Stimulated activated CD8-positive, alpha-beta memory T cell treated with anti-CD3 and anti-CD28 coated beads, Interleukin-4, amount 100 ng/mL, for 48 hours (primary cell): ENCODE measurements around the gene KCNIP4.

Source experiments
- DNase-seq: peaks from one replicate; pipeline ENCODE4 v3.0.0-alpha.2; 2020

KCNIP4 gene

DNA sequence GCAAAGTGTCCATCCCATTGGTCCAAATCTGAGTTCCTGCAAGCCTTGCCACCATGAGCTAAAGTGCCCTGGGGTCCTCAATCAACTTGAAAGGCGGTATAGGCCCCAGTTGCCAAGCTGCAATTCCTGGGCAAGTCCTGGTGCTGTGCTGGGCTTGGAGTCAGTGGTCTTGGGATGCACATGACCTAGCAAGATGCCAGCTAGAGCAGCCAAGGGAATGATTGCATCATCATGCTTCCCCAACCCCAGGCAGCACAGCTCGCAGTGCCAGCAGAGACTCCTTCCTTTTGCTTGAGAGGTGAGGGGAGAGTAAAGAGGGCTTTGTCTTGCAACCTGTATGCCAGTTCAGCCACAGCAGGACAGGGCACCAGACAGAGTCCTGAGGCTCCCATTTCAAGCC, 50.5 kb downstream of the KCNIP4 start:
- DNase-seq = no peak

DNA sequence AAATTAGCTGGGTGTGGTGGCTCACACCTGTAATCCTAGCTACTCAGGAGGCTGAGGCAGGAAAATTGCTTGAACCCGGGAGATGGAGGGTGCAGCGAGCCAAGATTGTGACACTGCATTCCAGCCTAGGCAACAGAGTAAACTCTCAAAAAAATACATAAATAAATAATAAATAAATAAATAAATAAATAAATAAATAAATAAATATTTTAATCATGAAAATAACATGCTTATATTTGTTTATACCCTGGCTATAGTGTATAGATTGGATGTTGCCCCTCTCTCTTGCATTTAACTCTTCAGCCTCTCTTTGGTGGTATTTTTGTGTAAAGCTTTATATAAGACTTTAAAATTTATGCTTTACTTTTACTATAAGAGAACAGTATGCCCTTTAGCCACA, 51.8 kb downstream of the KCNIP4 start:
- DNase-seq = no peak

DNA sequence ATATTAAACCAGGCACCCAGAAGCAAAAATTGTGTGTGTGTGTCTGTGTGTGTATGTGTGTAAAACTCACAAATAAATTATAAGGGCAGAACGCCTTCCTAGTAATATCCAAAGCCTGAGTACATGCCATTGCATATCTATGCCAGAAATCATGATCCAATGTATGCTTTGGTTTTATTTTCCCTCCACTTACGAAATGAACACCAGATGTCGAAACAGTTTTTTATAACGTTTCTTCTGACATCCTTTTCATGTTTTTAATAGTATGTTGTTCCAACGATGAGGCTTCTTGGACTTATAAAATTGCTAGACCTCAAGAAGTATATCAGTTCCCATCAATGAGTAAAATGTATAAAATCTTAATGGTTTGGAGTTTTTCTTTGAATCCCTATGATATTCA, 55.4 kb downstream of the KCNIP4 start:
- no peak for DNase-seq

DNA sequence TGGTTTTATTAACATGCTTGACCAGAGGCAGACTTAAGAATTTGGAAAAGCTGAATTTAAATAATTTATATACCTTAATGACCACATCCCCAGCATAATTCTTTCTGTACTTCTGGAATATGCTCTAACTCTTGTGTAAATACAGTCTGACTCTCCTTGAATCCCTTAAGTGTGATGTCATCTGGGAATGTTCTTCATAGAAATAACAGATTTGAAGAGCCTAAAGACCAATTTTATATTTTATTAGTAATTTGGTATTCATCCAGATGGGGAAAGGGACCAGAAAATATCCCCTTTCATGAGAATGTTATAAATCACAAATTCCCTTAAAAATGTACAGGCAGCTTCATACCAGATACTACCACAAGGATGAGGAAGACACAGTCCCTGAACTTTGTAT, 58.3 kb downstream of the KCNIP4 start:
- no peak for DNase-seq

DNA sequence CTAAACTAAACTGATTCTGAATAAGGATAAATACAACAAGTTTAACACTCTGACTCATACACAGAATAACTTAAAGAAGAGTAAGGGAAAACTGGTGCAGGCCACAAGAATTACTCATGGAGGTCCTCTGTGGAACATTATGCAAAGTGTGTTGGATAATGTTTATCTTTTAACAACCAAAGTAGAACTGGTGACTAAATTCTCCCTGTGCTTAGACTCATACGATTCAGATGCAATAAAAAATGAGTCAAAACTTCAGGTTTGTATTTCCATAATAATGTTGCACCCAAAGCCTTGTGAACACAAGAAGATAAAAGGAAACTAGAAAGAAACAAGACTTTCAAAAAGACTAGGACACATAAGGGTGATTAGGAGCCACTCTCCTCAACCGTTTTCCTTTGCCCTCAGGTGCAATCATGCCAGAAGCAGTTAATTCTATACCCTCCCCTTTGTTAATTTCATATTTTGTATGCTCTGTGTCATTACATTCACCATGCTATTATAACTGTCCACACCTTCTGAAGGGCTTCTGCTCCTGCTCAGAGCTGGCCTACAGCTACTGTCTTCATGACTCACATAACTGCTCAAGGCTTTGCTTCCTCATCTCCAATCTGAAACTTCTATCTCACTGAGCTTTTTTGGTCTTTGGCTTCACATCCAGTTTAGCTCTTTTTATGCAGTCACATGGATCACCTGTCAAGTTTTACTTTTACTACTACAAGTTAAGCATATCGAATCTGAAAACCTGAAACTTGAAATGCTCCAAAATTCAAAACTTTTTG, 60.2 kb downstream of the KCNIP4 start:
- no peak for DNase-seq

DNA sequence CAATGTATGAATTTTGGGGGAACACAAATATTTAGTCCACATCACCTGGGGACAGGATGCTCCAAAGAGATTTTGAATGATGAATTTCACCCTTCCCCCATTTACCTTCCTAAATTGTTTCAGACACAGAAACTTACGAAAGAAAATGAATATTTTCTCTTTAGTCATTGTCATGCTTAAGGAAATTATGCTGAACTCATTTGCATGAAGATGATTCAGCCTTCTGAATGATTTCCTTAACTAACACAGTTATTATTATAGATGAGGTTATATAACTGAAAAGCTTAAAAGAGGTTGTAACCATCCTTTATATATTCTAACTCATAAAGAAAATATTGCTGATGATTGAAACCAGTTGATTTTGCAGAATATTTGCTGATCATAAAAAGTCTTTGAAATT, 61.1 kb downstream of the KCNIP4 start:
- no peak for DNase-seq

DNA sequence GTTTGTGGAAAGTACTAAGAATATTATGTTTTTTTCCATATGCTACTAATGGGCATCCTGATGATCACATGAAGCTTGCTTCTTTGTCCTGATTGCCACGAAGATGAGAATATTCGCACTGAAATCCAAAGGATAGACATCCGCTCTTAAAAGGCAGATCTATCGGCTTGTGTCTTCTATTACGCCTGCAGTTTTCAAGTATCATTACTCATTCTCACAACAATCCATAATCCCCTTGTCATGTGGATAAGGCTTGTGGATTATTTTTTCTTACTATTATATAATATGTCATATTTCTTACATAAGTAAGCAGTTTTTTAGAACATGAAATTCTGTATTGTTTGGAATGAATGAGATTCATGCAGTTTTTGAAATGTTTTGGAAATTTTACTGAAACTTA, 62.8 kb downstream of the KCNIP4 start:
- no peak for DNase-seq

DNA sequence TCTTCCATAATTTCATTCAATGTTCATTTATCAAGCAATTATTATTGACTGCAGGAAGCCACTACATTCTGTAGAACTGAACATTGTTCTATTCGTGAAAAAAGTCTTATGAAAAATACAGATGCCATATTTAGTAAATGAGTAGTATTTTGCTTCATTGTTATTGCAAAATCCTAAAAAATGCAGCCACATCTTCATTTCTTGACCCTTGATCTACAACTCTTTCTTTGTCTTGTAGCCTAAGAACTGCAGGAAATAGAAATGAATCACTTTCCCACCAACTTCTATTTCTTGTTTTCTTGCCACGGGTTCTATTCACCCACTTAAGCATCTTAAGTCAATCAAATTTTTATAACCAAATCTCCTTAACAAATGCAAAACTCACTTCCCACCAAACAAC, 63.3 kb downstream of the KCNIP4 start:
- no peak for DNase-seq

DNA sequence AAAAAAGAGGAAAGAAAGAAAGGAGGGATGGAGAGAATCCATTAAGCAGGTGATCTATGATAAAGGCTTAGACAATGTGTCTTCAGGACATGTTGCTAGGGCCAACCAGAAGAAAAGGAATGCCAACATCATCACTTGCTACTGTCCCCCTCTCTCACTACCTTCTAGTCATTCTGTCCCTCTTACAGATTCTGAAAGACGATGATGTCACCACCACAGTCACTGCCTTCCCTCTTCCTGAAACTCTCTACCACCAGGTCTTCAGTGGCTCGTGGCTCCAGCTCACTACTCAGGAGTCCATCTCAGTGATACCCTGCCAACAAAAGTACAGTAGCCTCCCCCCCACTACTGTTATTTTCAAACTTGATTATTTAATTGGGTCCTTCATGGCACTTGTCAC, 64.0 kb downstream of the KCNIP4 start:
- DNase-seq = no peak

DNA sequence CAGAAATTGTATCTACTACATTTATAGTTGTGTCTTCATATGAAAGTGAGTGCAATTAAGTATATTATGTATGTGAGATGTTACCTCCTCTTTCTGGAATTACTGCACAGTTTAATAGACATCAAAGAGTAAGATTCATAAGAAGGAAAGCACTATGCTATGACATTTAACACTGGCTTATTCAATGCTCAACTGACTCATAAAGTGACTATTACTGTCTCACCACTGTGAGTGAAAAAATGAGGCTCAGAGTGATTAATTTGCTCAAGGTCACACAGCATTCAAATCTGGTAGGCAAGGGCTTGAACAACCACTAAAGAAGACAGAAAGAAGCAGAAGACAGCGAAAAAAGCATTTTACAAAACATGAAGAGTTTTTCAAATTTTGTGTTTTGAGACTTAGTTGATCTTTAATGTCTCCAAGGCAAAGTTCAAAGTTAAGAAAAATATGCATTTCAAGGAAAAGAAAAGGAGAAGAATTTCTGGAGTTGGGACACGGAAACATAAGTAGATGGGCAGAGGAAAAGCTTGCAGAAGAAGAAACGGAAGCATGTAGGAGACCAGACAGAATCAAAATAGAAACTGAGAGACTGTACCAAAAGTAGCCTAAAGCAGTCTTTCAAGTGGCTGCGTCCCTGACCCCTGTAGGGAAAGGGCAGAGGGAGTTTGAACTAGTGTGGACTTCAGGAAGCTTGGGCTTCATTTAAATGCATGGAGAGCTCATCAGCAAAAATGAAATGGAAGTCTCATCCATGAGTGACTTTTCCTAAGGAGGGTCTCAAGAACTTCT, 66.3 kb downstream of the KCNIP4 start:
- DNase-seq = no peak

DNA sequence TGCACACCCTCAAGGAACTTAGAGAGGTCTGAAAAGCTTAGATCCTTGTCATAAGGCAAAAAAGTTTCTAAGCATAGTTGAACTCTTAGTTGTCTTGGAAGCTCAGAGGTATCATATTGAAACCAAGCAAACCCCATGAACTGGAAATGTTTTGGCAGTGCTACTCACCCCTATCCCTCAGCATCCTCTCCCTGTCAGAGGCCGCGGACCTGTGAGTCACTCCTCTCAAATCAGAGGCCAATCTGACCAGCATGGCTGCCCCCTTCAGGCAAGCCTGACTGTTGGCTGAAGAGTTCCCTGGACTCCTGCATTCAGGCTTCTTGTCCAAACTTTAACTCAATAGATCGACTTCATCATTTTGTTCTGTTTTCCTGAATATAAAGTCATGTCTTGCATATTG, 69.4 kb downstream of the KCNIP4 start:
- DNase-seq = no peak

DNA sequence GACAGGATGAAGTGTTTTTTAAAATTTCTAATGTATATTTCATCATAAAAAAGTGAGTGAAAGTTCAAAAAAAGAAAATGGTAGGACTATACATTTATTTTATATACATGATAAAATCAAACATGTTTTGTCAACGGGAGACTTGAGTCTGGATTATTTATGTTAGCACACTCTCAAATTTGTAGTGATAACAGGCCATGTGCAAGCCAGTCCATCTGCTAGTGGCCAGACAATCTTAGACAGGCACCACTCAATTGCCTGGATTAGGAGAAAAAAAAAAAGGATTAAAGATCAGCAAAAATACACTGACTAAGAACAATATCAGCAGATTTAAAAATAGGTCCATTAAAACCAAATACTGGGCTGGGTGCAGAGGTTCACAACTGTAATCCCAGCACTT, 71.9 kb downstream of the KCNIP4 start:
- no peak for DNase-seq

DNA sequence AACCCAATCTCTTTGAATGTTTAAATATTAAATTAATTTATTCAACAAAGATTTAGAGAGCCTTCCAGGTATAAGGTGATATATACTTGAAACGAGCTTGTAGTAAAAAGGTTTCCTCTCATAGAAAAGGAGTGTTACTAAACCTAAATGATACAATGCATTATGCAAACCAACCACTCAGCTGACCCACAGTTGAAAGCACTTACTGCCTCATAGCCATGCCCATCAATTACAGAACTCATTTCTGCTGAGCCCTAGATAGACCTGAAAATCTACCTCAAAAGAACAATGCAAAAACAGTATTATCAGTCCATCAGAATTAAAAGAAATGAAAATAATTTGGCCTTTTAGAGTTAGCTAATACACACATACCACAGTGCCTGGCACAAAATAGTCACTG, 75.4 kb downstream of the KCNIP4 start:
- no peak for DNase-seq

DNA sequence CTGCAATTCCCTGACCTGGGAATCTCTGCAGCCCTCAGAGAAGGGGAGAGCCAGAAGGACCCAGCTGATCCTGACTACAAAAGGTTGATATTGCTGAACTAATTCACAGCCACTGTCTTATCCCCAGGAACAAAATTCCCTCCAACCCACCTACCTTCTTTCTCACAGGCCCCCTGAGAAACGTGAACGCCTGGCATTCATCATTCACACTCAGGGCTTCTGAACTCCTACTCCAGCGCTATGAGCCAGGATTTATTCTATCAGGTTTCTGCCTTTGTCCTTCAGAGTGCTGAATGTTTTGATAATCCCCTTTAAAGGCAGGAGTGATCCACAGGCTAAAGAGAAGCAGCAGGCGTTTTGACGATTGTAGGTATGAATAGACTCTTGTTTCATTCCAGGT, 76.5 kb downstream of the KCNIP4 start:
- no peak for DNase-seq

DNA sequence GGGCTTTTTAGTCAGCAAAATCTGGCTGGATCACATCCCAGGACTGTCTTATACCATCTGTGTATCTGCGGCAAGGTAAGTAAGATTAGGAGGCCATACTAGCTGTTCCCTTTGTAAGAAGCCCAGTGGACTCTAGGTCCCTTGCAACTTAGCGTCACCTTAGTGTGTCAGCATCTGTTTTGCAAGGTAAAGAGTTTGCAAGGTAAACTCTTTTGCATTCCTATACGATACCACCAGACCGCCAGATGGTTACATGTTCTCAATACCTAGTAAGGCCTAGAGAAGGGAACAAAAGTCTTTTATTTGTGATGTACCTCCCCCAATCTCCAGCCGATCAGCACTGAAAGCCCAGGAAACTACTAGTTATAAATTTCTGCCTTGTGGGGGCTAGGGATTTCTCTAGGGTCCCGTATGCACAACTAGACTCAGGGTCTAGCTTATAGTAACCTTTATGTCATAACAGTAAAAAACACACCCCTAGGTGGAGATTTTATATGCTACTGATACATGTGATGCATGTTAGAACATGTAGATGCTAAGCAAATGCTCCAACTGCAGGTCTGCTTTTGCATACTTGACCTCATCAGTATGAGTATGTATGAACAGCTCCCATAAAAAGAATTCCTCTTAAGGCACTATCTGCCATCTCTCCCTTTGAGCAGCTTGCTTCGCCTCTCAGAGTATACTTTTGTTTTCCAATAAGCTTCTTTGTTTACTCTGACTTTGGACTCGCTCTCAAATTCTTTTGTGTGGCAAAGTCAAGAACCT, 78.4 kb downstream of the KCNIP4 start:
- DNase-seq = no peak

DNA sequence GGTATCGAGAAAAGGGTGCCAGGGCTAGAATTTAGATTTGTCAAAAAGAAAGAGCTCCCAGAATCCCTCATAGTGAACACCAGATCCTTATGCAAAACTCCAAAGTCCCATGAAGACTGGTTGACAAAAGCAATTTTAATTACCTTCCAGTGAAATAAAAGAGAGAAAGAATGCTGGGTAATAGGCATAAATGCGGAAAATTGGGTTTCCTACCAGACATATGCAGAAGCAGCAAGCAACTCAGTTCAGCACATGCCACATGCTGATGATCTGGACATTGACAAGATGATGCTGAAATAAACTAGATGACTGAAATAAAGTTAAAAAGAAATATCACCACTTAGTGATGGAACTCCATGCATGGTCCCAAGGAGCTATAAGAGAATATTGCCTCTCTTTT, 83.9 kb downstream of the KCNIP4 start:
- DNase-seq = no peak

DNA sequence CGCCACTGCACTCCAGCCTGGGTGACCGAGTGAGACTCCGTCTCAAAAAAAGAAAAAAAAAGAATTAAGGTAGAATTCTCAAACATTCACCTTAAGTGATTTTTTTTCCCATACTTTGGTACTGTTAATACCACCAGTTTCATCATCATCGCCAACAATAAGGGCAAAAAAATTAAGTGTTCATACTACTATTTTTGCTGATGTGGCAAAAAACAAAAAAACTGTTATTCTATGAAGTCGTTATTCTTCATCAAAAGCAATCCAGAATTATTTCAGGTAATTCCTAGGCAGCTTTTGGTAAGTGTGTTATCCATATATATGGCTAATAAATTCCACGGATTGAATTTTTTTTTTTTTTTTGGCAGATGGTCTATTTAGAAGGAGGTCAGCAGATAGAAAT, 85.7 kb downstream of the KCNIP4 start:
- DNase-seq = no peak

DNA sequence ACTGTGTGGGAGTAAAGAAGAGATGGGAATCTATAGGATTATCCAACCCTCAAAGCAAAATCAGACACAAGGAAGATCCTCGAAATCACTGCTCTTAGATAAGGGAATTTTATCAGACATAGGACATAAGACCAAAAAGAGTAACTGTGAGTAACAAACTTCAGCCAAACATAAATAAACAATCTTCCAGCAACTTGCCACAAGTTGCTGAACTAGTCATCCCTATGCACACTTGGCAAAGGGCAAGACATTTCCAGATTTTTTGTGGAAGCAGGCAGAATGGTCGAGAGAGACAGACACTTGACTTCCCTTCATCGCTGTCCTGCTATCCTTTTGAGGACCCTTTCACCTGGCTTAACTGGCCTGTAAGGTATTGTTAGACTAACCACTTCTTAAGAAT, 89.6 kb downstream of the KCNIP4 start:
- DNase-seq = no peak

DNA sequence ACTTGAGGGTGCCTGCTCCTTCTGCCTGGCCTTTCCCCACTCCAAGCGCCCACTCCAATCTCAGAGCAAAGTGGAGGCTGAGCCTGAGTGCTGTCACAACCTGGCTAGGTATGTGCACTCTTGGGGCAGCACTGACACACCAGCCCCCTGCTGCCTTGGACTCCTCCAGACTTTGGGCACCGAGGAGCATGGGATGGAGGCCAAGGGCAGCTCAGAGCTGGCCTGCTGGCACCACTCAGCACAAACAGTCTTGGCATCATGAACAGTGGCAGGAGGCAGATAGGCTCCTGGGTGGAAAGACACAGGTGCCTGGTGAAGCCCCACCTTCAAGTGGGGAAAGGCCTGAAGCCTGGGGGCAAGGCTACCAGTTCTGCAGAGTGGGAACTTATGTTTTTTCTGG, 91.8 kb downstream of the KCNIP4 start:
- no peak for DNase-seq

DNA sequence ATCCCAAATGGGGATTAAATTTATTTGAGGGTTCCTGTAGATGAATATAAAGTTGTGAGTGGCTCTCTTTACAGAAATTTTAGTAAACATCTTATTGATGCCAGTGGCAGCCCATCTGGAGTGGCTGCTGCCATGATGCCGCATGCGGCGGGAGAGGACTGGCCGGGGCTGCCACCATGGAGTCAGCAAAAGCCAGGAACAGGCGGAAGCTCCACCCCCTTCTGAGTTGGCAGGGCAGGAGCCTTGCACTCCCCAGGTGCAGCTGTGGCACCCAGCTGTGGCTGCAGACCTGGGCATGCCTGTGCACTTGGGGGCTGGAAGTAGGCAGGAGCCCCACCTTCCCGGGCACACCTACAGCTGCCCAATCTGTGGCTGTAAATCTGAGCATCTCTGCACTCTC, 92.3 kb downstream of the KCNIP4 start:
- no peak for DNase-seq

DNA sequence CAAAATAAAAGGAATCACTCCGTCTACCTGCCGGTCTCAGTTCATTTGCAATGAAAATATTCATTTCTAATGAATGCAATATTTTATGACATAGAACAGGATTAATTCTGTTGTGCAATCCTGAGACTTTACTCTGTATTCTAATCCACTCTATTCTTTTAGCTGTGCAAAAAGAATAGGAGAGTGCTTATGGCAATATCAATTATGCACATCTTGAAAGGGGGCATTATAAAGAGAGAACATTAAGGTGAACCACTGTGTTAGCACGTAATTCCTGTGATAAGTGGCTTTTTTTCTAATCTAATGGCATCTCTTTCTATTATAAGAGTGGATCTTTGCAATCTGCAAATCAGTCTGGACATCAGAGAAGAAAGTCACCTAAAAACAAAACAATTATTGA, 99.5 kb downstream of the KCNIP4 start:
- no peak for DNase-seq

DNA sequence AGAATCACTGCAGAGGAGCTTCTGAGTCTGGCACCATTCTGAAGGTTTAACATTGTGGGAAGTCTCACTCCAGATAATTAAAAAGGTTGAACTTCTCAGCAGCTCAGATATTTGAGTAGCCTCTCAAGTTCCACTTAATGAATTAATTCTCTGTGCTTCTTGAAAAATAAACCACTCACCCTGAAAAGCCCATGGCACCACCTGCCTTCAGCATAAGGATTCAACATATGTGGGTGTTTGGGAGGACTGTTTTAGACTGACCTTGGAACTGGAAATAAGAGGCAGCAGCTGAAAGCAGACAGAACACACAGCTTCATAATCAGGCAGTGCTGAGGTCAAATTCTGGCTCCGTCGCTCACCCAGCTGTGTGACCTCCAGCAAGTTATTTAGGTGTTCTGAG, 100.6 kb downstream of the KCNIP4 start:
- DNase-seq = no peak

DNA sequence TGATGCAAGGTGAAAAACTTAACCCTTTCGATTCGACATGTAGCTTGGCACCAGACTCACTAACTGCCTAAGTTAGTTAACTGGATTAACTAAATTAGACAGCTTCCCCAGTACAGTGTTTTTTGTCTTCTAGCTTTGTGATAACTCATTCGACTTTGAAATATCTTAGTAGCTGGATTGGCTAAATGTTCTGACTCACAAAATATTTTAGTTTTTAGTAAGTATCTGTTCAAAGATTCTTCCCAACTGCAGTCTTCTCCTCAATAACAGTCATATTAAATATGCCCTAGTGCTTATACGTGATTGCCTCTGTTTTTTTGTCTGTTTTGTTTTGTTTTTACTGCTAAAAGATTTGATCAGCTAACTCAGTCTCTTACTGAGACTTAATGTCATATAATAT, 102.9 kb downstream of the KCNIP4 start:
- DNase-seq = no peak

DNA sequence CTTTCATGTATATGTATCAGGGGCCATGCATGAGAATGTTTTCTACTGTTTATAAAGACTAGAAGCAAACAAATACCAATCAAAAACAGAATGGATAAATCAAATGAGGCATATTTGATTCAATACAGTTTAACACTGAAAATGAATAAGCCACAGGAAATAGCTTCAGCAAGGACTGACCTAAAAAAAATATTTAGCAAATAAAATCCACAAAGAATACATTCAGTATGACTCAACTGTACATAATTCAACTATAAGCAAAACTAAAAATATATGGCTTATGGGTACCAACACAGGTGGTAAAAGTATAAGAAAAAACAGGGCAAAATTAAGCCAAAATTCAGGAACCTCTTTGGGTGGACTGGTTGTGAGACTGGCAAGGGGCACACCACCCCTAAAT, 112.9 kb downstream of the KCNIP4 start:
- DNase-seq = no peak
